ENCODE measurements around the gene TSKS. TPM values are rescaled to one million over a fixed set of nuclear protein-coding genes. Genes with fewer than 3 reads are reported as not detected.
A peak's percentile ranks its signal among the peaks of the same experiment; 100 is the strongest.

Gene TSKS
- total and polyA plus RNA-seq, 3 donors from 2014 or later, result 65.3 to 137 (median 101) TPM

- H3K36me3 ChIP-seq (ENCODE audit: low read depth, missing control alignments), result no peaks in the 10 kb centered on the region
Measured at GRCh38 chr19:49704888-49705642, 58.0 kb downstream of the TSKS start.

GRCh38 chr19:49701271-49701786, 61.8 kb downstream of the TSKS start:
- DNase-seq, result no peak
- no peaks in the 10 kb centered on the region for H3K9me3 ChIP-seq
- 53 to 55% methylated on average over 27 to 40 of the region's 40 CpGs for WGBS, 2 donors
- H3K4me3 ChIP-seq, result peak overlapping the region; percentile 15 to 29
- no peaks in the 10 kb centered on the region for H3K4me1 ChIP-seq
- H3K27me3 ChIP-seq, result no peaks in the 10 kb centered on the region
- no peaks in the 10 kb centered on the region for H3K36me3 ChIP-seq (ENCODE audit: low read depth, missing control alignments)
- TF ChIP-seq CTCF (IDR thresholded peaks at IDR 0.05), result no peak
- TF ChIP-seq POLR2A (IDR thresholded peaks at IDR 0.05), result no peak
- H3K27ac ChIP-seq, result no peak overlapping the region
- intact Hi-C loops (cut with DNase I; ENCODE audit: low total_unique reads), result no loop called here

More at GRCh38 chr19:49704888-49705642, 58.0 kb downstream of the TSKS start:
- intact Hi-C loops (cut with DNase I; ENCODE audit: low total_unique reads), result no loop called here
- Histone ChIP-seq H3K9me3 (no peaks in the 10 kb centered on the region), H3K4me3 (no peak overlapping the region), H3K4me1 (no peaks in the 10 kb centered on the region), H3K27ac (no peak overlapping the region), H3K27me3 (no peaks in the 10 kb centered on the region)
- no peak for TF ChIP-seq POLR2A (IDR thresholded peaks at IDR 0.05)
- no peak for TF ChIP-seq CTCF (IDR thresholded peaks at IDR 0.05)
- no peak for DNase-seq
- 92 to 94% methylated on average over 9 to 22 of the region's 22 CpGs for whole genome bisulfite sequencing, 2 donors

GRCh38 chr19:49700563-49700962, 62.5 kb downstream of the TSKS start:
- Histone ChIP-seq H3K9me3 (no peaks in the 10 kb centered on the region), H3K27me3 (no peaks in the 10 kb centered on the region), H3K27ac (no peak overlapping the region), H3K36me3 (ENCODE audit: low read depth, missing control alignments) (no peaks in the 10 kb centered on the region), H3K4me1 (no peaks in the 10 kb centered on the region), H3K4me3 (no peak overlapping the region)
- intact Hi-C loops (cut with DNase I; ENCODE audit: low total_unique reads), result no loop called here
- no peak for DNase-seq
- WGBS, 2 donors, result 62 to 65% methylated on average over 1 to 11 of the region's 11 CpGs
- TF ChIP-seq CTCF (IDR thresholded peaks at IDR 0.05) (no peak), POLR2A (IDR thresholded peaks at IDR 0.05) (no peak)

GRCh38 chr19:49699364-49699763, 63.7 kb downstream of the TSKS start:
- Histone ChIP-seq H3K36me3 (ENCODE audit: low read depth, missing control alignments) (no peaks in the 10 kb centered on the region), H3K27ac (no peak overlapping the region), H3K4me3 (no peak overlapping the region), H3K4me1 (no peaks in the 10 kb centered on the region), H3K27me3 (no peaks in the 10 kb centered on the region), H3K9me3 (no peaks in the 10 kb centered on the region)
- intact Hi-C loops (cut with DNase I; ENCODE audit: low total_unique reads), result no loop called here
- WGBS, 2 donors, result 91 to 94% methylated on average over 5 of the region's 5 CpGs
- DNase-seq, result no peak
- TF ChIP-seq CTCF (IDR thresholded peaks at IDR 0.05), result no peak
- no peak for TF ChIP-seq POLR2A (IDR thresholded peaks at IDR 0.05)

- intact Hi-C loops (cut with DNase I; ENCODE audit: low total_unique reads), result no loop called here
- no peak overlapping the region for H3K27ac ChIP-seq
- TF ChIP-seq CTCF (IDR thresholded peaks at IDR 0.05), result no peak
- no peak for TF ChIP-seq POLR2A (IDR thresholded peaks at IDR 0.05)
- H3K4me1 ChIP-seq, result no peaks in the 10 kb centered on the region
- DNase-seq, result no peak
- WGBS, 2 donors, result 92 to 98% methylated on average over 7 of the region's 7 CpGs
- H3K36me3 ChIP-seq (ENCODE audit: low read depth, missing control alignments), result no peaks in the 10 kb centered on the region
- no peak overlapping the region for H3K4me3 ChIP-seq
- H3K27me3 ChIP-seq, result no peaks in the 10 kb centered on the region
- no peaks in the 10 kb centered on the region for H3K9me3 ChIP-seq
Measured at GRCh38 chr19:49696865-49697264, 66.2 kb downstream of the TSKS start.

Measured in testis (tissue), 3 donors.